Epithelial cell of alveolus of lung (primary cell): ENCODE data around the gene NDUFAF7. TPM values are rescaled to one million over a fixed set of nuclear protein-coding genes. Genes with fewer than 3 reads are reported as not detected.

ENCODE experiments used
- total RNA-seq: library from RNA; depleted of rRNA; stranded (reverse); fragments of >200 nt; gene quantifications from 2 replicates; pipeline ENCODE4 v1.2.1, GENCODE V29; 2015

Gene NDUFAF7, protein sequence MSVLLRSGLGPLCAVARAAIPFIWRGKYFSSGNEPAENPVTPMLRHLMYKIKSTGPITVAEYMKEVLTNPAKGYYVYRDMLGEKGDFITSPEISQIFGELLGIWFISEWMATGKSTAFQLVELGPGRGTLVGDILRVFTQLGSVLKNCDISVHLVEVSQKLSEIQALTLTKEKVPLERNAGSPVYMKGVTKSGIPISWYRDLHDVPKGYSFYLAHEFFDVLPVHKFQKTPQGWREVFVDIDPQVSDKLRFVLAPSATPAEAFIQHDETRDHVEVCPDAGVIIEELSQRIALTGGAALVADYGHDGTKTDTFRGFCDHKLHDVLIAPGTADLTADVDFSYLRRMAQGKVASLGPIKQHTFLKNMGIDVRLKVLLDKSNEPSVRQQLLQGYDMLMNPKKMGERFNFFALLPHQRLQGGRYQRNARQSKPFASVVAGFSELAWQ
- 6.2 and 21.5 TPM in 2 replicates for total RNA-seq

DNA sequence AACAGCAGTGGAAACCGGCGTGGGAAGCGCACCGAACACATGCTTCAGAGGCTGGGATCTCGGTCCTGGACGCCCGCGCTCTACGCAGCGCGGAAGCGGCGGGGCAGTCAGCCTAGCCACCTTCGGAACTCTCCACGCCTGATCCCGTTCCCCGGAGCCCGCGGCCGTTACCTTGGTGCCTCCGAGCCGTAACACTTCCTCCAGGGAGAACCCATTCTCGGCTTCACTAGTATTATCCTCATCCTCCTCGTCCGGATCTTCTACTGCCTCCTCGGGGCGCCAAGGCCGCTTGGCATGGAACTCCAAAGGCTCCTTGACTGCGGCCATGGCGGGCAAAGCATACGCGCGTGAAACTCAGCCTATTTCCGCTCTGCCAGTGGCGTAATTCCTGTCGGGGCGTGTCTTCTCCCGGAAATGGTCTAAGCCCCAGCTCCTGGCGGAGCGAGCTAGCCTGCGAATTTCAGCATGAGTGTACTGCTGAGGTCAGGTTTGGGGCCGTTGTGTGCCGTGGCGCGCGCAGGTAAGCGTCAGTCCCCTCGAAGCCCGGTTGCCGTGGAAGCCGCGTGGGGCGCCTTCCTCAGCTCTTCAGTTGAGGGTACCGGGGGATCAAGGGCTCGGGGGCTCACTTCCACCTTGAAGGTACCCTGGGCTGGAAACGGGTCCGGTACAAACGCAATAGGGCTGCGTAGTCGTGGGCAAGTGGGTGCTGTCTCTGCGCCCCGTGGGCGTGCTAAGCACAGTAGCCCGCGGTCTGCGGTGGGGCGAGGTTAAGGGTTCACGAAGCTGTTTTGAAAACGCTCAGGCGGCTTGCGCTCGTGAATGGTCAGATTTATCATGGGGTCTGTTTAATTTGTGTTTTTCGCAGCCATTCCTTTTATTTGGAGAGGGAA is at the start of gene NDUFAF7, which contains the start of gene CEBPZ:
Gene NDUFAF7, plus strand, starts transcription at position 418 of the 890 bp plus-strand sequence. Its CDS starts 48 bp downstream, at position 466.
Gene CEBPZ, minus strand, starts transcription at position 356 of the 890 bp plus-strand sequence. Its CDS starts 29 bp downstream, at position 327.

DNA sequence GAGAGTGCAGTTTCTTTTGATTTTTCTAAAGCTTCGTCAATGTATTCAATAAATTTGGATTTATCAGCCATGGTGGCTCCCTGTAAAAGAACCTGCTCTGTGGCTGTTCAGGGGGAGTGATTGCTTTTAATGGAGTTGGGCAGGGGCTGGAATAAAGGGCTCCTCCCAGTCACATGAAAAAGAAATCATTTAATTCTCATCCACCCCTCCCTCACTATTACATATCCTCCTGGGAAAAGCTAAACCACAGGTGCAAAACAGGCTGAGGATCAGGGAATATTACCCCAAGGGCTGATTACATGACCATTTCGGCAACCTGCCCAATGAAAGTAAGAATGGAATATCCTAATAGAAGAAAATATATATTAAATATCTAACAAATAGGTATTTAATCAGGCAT is 42.9 kb upstream of the NDUFAF7 start, which contains the start of gene SULT6B1:
Gene SULT6B1, minus strand, starts transcription at position 101 of the 400 bp plus-strand sequence. Its CDS starts 30 bp downstream, at position 71.

DNA sequence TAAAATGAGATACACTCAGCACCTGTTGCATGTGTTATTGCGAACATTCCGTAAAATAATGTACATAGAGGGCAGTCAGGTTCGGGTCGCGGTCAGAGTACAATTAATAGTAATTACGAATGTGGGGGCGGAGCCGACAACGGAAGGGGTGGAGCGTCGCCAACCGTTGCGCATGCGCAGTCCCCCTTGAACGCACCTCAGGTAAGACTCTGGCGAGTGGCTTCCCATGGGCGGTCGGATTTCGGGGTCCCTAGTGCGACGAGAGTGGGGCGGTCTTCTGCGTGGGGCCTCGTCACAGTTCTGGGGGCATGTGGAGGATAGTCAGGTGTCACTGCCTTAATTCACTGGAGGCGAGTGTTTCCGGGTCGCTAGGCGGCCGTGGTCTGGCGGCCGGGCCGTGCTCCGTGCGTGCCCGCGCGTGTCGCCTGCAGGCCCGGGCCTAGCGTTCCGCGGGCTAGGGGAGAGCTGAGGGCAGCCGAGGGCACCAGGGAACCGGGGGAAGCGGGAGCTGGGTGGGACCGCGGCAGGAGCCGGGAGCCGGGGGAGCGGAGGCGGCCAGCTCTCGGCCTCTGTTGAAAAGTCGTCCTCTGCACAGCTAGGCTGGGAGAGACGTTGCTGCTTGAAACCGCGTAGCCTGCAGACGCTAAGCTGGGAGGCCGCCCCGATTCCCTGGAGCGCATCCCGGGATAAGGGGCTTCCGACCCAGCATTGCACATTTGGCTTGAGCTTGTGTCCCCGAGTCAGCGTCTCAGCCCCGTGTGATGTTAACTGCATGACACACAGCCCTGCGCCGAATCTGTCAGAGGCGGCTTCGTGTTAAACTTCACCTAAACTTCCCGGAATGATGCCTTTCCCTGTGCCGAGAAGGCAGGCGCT is 34.9 kb upstream of the NDUFAF7 start, which contains the start of gene CEBPZOS:
Gene CEBPZOS, plus strand, starts transcription at position 177 of the 876 bp plus-strand sequence. CDS start 3,209 bp downstream, outside the sequence.

Other genes with a start within 250 kb of the NDUFAF7 start
- gene HEATR5B, start 147.3 kb upstream of the NDUFAF7 start, total RNA-seq = 8.0 and 9.6 TPM in 2 replicates
- gene GPATCH11, start 147.1 kb upstream of the NDUFAF7 start, total RNA-seq = 6.9 and 14.9 TPM in 2 replicates
- 18.0 and 21.4 TPM in 2 replicates for gene EIF2AK2, start 74.7 kb upstream of the NDUFAF7 start, total RNA-seq
- gene SULT6B1, start 43.0 kb upstream of the NDUFAF7 start, total RNA-seq = not detected in 2 replicates
- gene CEBPZOS, start 35.2 kb upstream of the NDUFAF7 start, total RNA-seq = 15.4 and 33.1 TPM in 2 replicates
- 29.8 and 31.9 TPM in 2 replicates for gene CEBPZ, start 62 bp upstream of the NDUFAF7 start, total RNA-seq
- 24.7 and 41.0 TPM in 2 replicates for gene PRKD3, start 93.2 kb downstream of the NDUFAF7 start, total RNA-seq
- 4.5 and 24.2 TPM in 2 replicates for gene QPCT, start 113.0 kb downstream of the NDUFAF7 start, total RNA-seq